BLaER1 treated with 17β-estradiol and CSF1 and Interleukin-3, amounts not matched to agents 10 nM and 100 nM (cell line): Measurements from ENCODE around the gene OGFOD2.

Source experiments
- H3K27ac ChIP-seq, 11 experiments: shearing (Covaris generic); formaldehyde crosslinking; 2 replicates each; pipeline ENCODE4 v1.8.1; 2022
- H3K27me3 ChIP-seq, 11 experiments: shearing (Covaris generic); formaldehyde crosslinking; 2 replicates each; pipeline ENCODE4 v1.8.1; 2022
- H3K36me3 ChIP-seq, 11 experiments: shearing (Covaris generic); formaldehyde crosslinking; 2 replicates each; pipeline ENCODE4 v1.8.1; 2022
- H3K4me1 ChIP-seq, 10 experiments: shearing (Covaris generic); formaldehyde crosslinking; 2 replicates each; pipeline ENCODE4 v1.8.1; 2022
- H3K4me2 ChIP-seq, 11 experiments: shearing (Covaris generic); formaldehyde crosslinking; 2 replicates each; pipeline ENCODE4 v1.8.1; 2022
- H3K4me3 ChIP-seq, 10 experiments: shearing (Covaris generic); formaldehyde crosslinking; 2 replicates each; pipeline ENCODE4 v1.8.1; 2022
- H3K9ac ChIP-seq, 11 experiments: shearing (Covaris generic); formaldehyde crosslinking; 2 replicates each; pipeline ENCODE4 v1.8.1; 2022
- H3K9me3 ChIP-seq, 11 experiments: shearing (Covaris generic); formaldehyde crosslinking; replicated peaks in 1 of 11; 2 replicates each; pipeline ENCODE4 v1.8.1; 2022
- H4K20me1 ChIP-seq, 11 experiments: shearing (Covaris generic); formaldehyde crosslinking; 2 replicates each; pipeline ENCODE4 v1.8.1; 2022
- Cebpa-rat ChIP-seq, 11 experiments: shearing (Covaris generic); IDR thresholded peaks; 2 replicates each; pipeline ENCODE4 v1.8.1; 2022

The OGFOD2 gene

GRCh38 chr12:122997343-122998250 is 22.6 kb downstream of the OGFOD2 start:
- Histone ChIP-seq H3K4me1 (peaks cover 16 to 43% (median 31%) of the 10 kb centered on the region in 10 experiments), H3K27me3 (peaks cover 0 to 5% (median 0%) of the 10 kb centered on the region in 11 experiments; a peak in 1 of 22 replicates), H3K36me3 (peaks cover 0 to 24% (median 0%) of the 10 kb centered on the region in 11 experiments; a peak in 5 of 22 replicates), H3K27ac (no peak overlapping the region), H3K9me3 (no peaks in the 10 kb centered on the region), H3K9ac (no peak overlapping the region), H3K4me2 (no peak overlapping the region), H3K4me3 (no peak overlapping the region), H4K20me1 (peaks cover 0 to 50% (median 13%) of the 10 kb centered on the region in 11 experiments; a peak in 13 of 22 replicates)
- no peak for TF ChIP-seq Cebpa-rat (IDR thresholded peaks at IDR 0.05)

GRCh38 chr12:122998316-122998715 is 23.3 kb downstream of the OGFOD2 start:
- Histone ChIP-seq H3K9me3 (no peaks in the 10 kb centered on the region), H3K27ac (no peak overlapping the region), H3K4me3 (no peak overlapping the region), H3K27me3 (peaks cover 0 to 5% (median 0%) of the 10 kb centered on the region in 11 experiments; a peak in 1 of 22 replicates), H3K4me2 (no peak overlapping the region), H3K4me1 (peaks cover 16 to 43% (median 31%) of the 10 kb centered on the region in 10 experiments), H3K36me3 (peaks cover 0 to 23% (median 0%) of the 10 kb centered on the region in 11 experiments; a peak in 5 of 22 replicates), H4K20me1 (peaks cover 0 to 53% (median 13%) of the 10 kb centered on the region in 11 experiments; a peak in 13 of 22 replicates), H3K9ac (no peak overlapping the region)
- no peak for TF ChIP-seq Cebpa-rat (IDR thresholded peaks at IDR 0.05)

GRCh38 chr12:122999196-122999946 is 24.3 kb downstream of the OGFOD2 start:
- Histone ChIP-seq H3K27me3 (peaks cover 0 to 5% (median 0%) of the 10 kb centered on the region in 11 experiments; a peak in 1 of 22 replicates), H3K9me3 (no peaks in the 10 kb centered on the region), H3K4me1 (peaks cover 16 to 43% (median 31%) of the 10 kb centered on the region in 10 experiments), H4K20me1 (peaks cover 0 to 57% (median 10%) of the 10 kb centered on the region in 11 experiments; a peak in 13 of 22 replicates), H3K4me2 (peak overlapping the region; percentile 74 to 99 (median 91)), H3K27ac (no peak overlapping the region), H3K9ac (peak overlapping the region in 1 of 11 experiments; percentile 11; a peak in 1 of 22 replicates), H3K36me3 (peaks cover 0 to 29% (median 0%) of the 10 kb centered on the region in 11 experiments; a peak in 6 of 22 replicates), H3K4me3 (0 out of 20 replicates have a peak overlapping the region, but pooled peaks of 1 of the 10 experiments have one; percentile 42)
- TF ChIP-seq Cebpa-rat (IDR thresholded peaks at IDR 0.05): no peak

- Histone ChIP-seq H4K20me1 (peaks cover 0 to 57% (median 10%) of the 10 kb centered on the region in 11 experiments; a peak in 13 of 22 replicates), H3K9ac (peak overlapping the region in 7 of 11 experiments; percentile 11 to 62 (median 49); a peak in 10 of 22 replicates), H3K27ac (peak overlapping the region in 3 of 11 experiments; percentile 8 to 36 (median 30); a peak in 4 of 22 replicates), H3K9me3 (no peaks in the 10 kb centered on the region), H3K4me2 (peak overlapping the region; percentile 74 to 99 (median 91)), H3K36me3 (peaks cover 0 to 35% (median 5%) of the 10 kb centered on the region in 11 experiments; a peak in 9 of 22 replicates), H3K27me3 (peaks cover 0 to 5% (median 0%) of the 10 kb centered on the region in 11 experiments; a peak in 1 of 22 replicates), H3K4me3 (peak overlapping the region in 8 of 10 experiments; percentile 2 to 47 (median 24); a peak in 9 of 20 replicates), H3K4me1 (peaks cover 16 to 43% (median 31%) of the 10 kb centered on the region in 10 experiments)
- no peak for TF ChIP-seq Cebpa-rat (IDR thresholded peaks at IDR 0.05)
These were observed 25.0 kb downstream of the OGFOD2 start for GRCh38 chr12:122999986-123000420.

GRCh38 chr12:123000578-123000977 is 25.5 kb downstream of the OGFOD2 start:
- H3K9ac ChIP-seq: peak overlapping the region in 7 of 11 experiments; percentile 11 to 62 (median 49); a peak in 11 of 22 replicates
- peak overlapping the region; percentile 74 to 99 (median 91) for H3K4me2 ChIP-seq
- peak overlapping the region in 4 of 11 experiments; percentile 8 to 36 (median 22); a peak in 3 of 22 replicates for H3K27ac ChIP-seq
- H3K36me3 ChIP-seq: peaks cover 0 to 41% (median 7%) of the 10 kb centered on the region in 11 experiments; a peak in 9 of 22 replicates
- peaks cover 16 to 43% (median 31%) of the 10 kb centered on the region in 10 experiments for H3K4me1 ChIP-seq
- no peaks in the 10 kb centered on the region for H3K9me3 ChIP-seq
- peaks cover 0 to 57% (median 10%) of the 10 kb centered on the region in 11 experiments; a peak in 13 of 22 replicates for H4K20me1 ChIP-seq
- peaks cover 0 to 5% (median 0%) of the 10 kb centered on the region in 11 experiments; a peak in 1 of 22 replicates for H3K27me3 ChIP-seq
- no peak for TF ChIP-seq Cebpa-rat (IDR thresholded peaks at IDR 0.05)
- peak overlapping the region in 6 of 10 experiments; percentile 2 to 47 (median 32); a peak in 6 of 20 replicates for H3K4me3 ChIP-seq

- H4K20me1 ChIP-seq: peaks cover 0 to 57% (median 10%) of the 10 kb centered on the region in 11 experiments; a peak in 13 of 22 replicates
- H3K9me3 ChIP-seq: no peaks in the 10 kb centered on the region
- peak overlapping the region in 1 of 11 experiments; percentile 49; a peak in 1 of 22 replicates for H3K9ac ChIP-seq
- H3K4me2 ChIP-seq: peak overlapping the region in 8 of 11 experiments; percentile 74 to 99 (median 92); a peak in 16 of 22 replicates
- peaks cover 16 to 43% (median 31%) of the 10 kb centered on the region in 10 experiments for H3K4me1 ChIP-seq
- H3K27me3 ChIP-seq: peaks cover 0 to 5% (median 0%) of the 10 kb centered on the region in 11 experiments; a peak in 1 of 22 replicates
- peaks cover 0 to 39% (median 7%) of the 10 kb centered on the region in 11 experiments; a peak in 9 of 22 replicates for H3K36me3 ChIP-seq
- no peak overlapping the region for H3K4me3 ChIP-seq
- TF ChIP-seq Cebpa-rat (IDR thresholded peaks at IDR 0.05): no peak
- no peak overlapping the region for H3K27ac ChIP-seq
These were observed 26.4 kb downstream of the OGFOD2 start for GRCh38 chr12:123001464-123001863.

- Histone ChIP-seq H3K36me3 (peaks cover 0 to 40% (median 11%) of the 10 kb centered on the region in 11 experiments; a peak in 11 of 22 replicates), H3K4me1 (peaks cover 16 to 36% (median 31%) of the 10 kb centered on the region in 10 experiments), H3K4me3 (no peak overlapping the region), H3K4me2 (no peak overlapping the region), H3K9me3 (no peaks in the 10 kb centered on the region), H3K27me3 (peaks cover 0 to 5% (median 0%) of the 10 kb centered on the region in 11 experiments; a peak in 1 of 22 replicates), H4K20me1 (peaks cover 0 to 47% (median 8%) of the 10 kb centered on the region in 11 experiments; a peak in 12 of 22 replicates), H3K27ac (no peak overlapping the region), H3K9ac (no peak overlapping the region)
- TF ChIP-seq Cebpa-rat (IDR thresholded peaks at IDR 0.05): no peak
These were observed 28.2 kb downstream of the OGFOD2 start for GRCh38 chr12:123003257-123003656.
